Prostate gland (tissue), 2 donors: ENCODE data around the gene PMFBP1.

Experiments
- POLR2A ChIP-seq: fragments of 450-650 bp; IDR thresholded peaks from one replicate; pipeline ENCODE4 v1.6.1; 2016; ENCODE audit warnings: antibody characterized with exemption, mild to moderate bottlenecking
- POLR2AphosphoS5 ChIP-seq: sonication (generic); formaldehyde crosslinking; IDR thresholded peaks from one replicate; pipeline ENCODE4 v1.6.1; 2017; ENCODE audit warnings: antibody characterized with exemption
- TF ChIP-seq, protein P1 (sequence below), 4 experiments: fragments of 200-600 bp in 2 of 4; fragments of 450-650 bp in 2 of 4; sonication (generic) in 2 of 4; IDR thresholded peaks; 1 replicate in 3 of 4; 2 replicates in 1 of 4; pipeline ENCODE4 v1.5.1; 2016 to 2019; ENCODE audit warnings: antibody characterized with exemption in 4 of 4, mild to moderate bottlenecking in 2 of 4, moderate library complexity in 2 of 4

GRCh38 chr16:72166954-72167561 is 4.9 kb downstream of the PMFBP1 start:
- TF ChIP-seq, protein P1, sequence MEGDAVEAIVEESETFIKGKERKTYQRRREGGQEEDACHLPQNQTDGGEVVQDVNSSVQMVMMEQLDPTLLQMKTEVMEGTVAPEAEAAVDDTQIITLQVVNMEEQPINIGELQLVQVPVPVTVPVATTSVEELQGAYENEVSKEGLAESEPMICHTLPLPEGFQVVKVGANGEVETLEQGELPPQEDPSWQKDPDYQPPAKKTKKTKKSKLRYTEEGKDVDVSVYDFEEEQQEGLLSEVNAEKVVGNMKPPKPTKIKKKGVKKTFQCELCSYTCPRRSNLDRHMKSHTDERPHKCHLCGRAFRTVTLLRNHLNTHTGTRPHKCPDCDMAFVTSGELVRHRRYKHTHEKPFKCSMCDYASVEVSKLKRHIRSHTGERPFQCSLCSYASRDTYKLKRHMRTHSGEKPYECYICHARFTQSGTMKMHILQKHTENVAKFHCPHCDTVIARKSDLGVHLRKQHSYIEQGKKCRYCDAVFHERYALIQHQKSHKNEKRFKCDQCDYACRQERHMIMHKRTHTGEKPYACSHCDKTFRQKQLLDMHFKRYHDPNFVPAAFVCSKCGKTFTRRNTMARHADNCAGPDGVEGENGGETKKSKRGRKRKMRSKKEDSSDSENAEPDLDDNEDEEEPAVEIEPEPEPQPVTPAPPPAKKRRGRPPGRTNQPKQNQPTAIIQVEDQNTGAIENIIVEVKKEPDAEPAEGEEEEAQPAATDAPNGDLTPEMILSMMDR (IDR thresholded peaks at IDR 0.05), result no peak
- TF ChIP-seq POLR2A, result no peak
- TF ChIP-seq POLR2AphosphoS5, result no peak
